ENCODE results near the gene TSR3. TPM values are rescaled to one million over a fixed set of nuclear protein-coding genes. Genes with fewer than 3 reads are reported as not detected.

The TSR3 gene
- total RNA-seq, 1 donor from 2014 or later, result 49.6 TPM

DNA sequence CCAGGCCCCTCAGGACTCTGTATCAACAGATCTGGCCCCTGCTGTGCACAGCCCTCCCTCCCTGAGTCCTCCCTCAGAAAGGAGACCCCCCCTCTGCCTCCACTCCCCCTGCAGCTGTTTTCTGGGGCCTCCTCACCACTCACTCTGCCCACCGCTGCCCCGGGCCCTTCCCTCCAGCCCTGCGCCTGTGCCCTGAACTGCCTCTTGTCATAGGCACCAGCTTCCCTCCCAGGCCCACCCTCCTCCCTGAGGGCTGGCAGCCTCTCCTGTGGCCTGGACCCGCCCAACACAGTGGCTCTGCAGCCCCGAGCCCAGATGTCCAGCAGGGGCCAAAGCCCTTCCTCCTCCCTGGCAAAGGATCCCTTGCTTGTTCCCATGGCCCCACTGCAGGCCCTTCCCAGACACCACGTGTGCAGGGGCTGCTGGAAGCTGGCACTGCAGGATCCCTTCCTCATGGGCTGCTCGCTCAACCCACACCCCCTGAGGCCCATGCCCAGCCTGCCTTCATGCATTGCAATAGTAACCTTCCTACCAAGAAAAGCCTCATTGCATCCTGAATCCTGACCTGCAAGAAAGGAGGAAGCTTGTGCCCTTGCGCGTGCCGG is 25.8 kb upstream of the TSR3 start:
- DNase-seq, result no peak

DNA sequence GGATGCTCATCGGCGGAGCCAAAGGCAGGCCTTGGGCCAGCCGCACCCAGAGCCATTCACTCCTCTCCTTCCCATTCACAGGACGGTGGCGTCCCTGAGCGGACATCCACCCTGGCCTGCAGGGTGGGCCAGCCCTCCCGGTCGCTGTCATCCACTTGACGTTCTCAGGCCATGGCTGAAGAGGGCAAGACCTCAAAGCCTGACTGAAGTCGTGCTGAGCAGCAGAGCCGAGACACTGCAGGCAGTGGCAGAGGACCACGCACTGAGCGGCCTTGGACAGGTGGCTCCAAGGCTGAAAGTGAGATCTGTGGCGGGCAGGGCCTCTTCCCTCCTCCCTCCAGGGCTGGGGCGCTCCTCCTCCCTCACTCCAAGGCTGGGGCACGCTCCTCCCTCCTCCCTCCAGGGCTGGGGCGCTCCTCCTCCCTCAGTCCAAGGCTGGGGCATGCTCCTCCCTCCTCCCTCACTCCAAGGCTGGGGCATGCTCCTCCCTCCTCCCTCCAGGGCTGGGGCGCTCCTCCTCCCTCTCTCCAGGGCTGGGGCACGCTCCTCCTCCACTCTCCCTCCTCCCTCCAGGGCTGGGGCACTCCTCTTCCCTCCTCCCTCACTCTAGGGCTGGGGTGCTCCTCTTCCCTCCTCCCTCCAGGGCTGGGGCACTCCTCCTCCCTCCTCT is 24.2 kb upstream of the TSR3 start:
- DNase-seq, result no peak

DNA sequence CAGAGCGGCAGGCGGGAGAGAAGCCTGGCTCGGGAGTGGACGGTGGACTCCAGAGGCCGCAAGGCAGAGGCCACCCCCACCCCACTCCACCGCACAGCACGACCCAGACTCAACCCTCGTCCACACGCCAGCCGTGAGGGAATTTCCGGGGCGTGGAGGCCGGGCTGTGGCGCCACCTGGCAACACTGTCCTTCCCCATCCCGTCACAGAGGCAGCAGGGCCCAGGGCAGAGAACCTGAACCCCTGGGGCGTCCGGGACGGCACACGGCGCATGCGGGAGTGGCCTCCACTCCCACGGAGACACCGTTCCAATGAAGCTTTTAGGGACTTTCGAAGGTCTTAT is 23.6 kb upstream of the TSR3 start:
- DNase-seq, result no peak

DNA sequence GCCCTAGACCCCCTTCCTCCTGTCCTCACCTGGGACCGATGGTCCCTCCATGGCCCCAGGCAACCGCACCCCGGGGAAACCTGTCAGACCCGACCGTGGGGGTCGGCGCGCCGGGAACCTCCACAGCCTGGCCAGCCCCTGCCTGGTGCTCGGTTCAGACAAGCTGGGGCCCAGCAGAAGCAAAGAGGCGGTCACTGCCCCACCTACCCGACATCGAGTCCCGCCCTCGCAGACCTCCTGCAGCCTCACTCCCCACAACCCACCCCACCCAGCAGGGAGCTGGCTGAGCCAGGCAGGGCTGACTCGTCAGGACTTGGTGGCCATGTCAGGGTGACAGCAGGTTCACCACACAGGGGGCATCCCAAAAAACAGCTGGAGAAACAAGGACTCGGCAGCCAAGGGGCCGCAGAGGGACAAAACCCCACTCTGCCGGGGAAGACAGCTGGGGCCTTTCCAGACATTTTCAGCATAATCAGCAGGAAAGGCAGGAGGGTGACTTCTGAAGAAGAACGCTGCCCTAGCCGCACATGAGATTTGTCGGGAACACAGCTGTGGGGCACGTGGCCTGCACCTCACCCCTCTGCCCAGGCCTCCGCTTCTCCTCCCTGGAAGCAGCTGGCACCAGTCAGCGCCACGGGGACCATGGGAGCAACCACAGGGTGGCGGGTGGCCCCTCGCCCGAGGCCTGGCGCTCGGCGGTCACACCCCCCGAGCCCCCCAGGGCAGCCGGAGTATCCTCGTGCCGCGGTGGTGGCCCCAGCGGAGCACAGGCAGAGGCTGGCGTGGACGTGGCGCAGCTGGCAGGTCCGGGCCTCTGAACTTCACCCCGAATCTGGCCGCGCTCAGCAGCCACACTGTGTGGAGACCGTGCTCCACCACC is 23.0 kb upstream of the TSR3 start:
- no peak for DNase-seq

GRCh38 chr16:1372292-1372950 is 20.7 kb upstream of the TSR3 start:
- DNase-seq, result no peak

DNA sequence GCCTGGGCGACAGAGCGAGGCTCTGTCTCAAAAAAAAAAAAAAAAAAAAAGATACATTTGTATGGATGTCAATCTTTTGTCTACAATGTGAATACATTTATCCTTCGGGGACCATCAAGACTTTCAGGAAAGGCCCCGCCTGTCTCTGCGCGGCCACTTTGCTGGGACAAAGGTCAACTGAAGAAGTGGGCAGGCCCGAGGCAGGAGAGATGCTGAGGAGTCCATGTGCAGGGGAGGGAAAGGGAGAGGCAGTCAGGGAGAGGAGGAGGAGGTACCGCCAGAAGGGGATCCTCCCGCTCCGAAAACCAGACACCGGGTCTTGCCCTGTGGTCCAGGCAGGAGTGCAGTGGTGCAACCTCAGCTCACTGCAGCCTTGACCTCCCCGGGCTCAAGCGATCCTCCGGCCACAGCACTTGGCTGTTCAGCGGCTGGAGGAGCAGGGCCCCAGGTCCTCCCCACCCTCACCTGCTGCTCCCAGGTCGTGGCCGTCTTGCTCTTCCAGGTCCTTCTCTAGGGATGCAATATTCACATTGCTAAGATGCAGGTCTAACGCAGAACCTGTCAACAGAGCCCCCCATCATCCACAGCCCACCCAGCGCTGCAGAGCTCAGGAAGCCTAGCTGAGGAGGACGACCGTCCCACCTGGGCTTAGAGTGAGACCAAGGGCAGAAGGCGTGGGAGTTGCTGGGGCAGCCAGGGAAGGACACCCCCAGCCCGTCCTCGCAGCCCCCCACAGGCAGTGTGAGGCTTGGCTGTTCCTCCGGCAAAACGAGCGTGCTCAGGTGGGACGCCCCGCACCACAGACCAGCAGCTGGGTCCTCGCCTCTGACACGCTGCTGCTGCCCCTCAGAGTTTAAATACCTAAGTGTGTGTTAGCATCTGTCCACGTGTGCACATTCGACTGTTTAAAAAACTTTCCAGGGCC is 19.6 kb upstream of the TSR3 start:
- no peak for DNase-seq

GRCh38 chr16:1367486-1368174 is 16.0 kb upstream of the TSR3 start:
- DNase-seq, result no peak

- DNase-seq, result no peak
These were observed 15.1 kb upstream of the TSR3 start for GRCh38 chr16:1366712-1367299.

DNA sequence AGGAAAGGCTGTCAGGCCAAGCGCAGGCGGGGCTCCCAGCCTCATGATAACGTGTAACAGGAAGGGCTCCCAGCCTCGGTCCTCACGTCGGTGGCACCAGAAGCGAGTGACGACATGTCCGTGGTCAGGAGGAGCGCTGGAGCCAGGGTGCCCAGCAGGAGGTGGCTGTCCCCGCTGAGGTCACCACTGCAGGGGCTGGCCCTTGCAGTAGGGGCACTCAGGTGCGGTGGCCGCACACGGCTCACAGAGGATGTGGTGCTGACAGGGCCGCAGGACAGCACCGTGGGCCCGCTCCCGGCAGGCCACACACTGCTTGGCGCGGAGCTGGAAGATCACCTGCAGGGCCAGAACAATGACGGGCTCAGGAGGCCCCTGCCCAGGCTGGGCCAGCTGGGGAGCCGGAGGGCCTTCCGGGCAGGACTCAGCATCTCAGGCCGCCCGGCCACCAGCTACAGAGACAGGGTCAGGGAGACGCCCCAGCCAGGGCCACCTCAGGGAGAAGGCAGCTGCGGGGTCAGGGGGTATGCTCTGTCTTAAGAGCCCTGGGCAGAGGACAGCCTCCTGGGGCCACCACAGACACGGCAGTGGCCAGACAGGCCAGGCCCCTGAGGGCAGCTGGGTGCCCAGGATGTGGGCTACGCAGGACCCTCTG is 14.5 kb upstream of the TSR3 start:
- no peak for DNase-seq

- no peak for DNase-seq
These were observed 12.8 kb upstream of the TSR3 start for GRCh38 chr16:1364510-1364909.

- peak; percentile 44 for DNase-seq
These were observed 11.9 kb upstream of the TSR3 start for GRCh38 chr16:1363501-1364041.

GRCh38 chr16:1362807-1363206 is 11.1 kb upstream of the TSR3 start:
- DNase-seq, result no peak

GRCh38 chr16:1361685-1362360 is 10.1 kb upstream of the TSR3 start:
- no peak for DNase-seq

DNA sequence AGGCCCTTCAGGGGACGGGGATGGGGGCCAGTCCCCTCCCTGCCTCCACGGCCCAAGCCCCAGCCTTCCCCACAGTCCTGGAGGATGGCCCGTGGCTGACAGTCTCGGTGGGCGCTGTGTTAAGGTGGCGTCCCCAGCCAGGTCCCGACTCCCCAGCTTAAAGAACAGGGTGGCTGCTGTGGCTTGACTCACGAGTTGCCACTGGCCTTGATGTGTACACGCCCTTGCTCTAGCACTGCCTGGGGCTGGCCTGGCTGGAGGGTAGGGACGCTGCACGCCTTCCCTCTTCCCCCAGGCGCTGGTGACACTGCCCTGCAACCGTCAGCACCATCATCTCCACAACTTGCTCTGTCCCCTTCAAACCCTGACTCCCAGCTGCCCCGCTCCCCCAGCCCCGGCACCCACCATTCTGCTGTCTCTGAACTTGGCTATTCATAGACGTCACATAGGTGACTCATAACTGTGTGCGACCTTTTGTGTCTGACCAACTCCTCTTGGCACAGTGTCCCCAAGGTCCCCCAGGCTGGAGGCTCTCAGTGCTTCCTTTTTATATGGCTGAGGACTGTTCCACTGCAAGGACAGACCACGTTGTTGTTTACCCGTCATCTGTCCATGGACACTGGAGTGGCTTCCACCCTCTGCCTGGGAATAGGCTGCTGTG is 6.4 kb upstream of the TSR3 start:
- DNase-seq, result no peak

- DNase-seq, result no peak
These were observed 4.6 kb upstream of the TSR3 start for GRCh38 chr16:1356061-1356900.

DNA sequence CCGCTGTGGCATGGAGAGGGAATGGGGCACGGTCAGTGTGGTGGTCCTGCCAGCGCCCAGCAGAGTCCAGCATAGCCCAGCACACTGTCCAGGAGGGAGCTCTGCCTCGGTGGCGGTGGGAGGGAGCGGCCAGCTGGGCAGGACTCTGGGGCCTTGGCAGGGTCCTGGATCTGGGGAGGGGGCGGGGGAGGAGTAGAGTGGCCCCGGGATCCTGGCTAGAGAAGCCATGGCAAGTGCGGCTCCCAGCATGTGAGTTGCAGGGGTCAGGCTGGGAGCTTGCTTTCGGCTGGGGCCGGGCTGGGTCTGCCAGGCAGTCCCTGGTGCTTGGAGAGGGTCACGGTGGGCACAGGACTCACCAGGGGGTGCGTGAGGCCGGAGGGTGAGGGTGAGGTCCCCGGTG is 3.9 kb upstream of the TSR3 start:
- no peak for DNase-seq

DNA sequence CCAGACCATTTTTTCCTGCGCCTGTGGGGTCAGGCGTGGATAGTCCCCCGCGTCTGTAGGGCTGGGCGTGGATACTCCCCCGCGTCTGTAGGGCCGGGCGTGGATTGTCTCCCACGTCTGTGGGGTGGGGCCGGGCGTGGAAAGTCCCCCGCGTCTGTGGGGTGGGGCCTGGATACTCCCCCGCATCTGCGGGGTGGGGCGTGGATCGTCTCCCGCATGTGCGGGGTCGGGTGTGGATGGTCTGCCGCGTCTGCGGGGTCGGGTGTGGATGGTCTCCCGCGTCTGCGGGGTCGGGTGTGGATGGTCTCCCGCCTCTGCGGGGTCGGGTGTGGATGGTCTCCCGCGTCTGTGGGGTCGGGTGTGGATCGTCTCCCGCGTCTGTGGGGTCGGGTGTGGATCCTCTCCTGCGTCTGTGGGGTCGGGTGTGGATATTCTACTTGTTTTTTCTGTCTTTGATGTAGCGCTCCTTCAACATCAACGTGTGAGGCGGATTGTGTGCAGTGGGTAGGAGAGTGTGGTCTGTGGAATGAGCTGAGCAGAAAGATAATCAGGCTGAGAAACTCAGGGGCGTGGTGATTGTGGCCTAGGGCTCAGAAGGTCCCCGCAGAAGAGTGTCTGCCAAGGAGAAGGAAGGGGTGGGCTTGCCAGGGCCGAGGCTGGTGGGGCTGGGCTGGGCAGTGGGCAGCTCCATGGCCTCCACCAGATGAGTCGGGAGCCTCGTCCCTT is 3.3 kb upstream of the TSR3 start:
- DNase-seq, result no peak
